ENCODE measurements around the gene PARPBP. TPM values are rescaled to one million over a fixed set of nuclear protein-coding genes. Genes with fewer than 3 reads are reported as not detected.
"Not testable (repeated sequence)": the region's sequence is repeated elsewhere in the genome, so short reads cannot be mapped to it uniquely, and the experiment has no call there.

The PARPBP gene
- total RNA-seq, 2 experiments from 2014 or later = 21.9 to 24.3 TPM

DNA sequence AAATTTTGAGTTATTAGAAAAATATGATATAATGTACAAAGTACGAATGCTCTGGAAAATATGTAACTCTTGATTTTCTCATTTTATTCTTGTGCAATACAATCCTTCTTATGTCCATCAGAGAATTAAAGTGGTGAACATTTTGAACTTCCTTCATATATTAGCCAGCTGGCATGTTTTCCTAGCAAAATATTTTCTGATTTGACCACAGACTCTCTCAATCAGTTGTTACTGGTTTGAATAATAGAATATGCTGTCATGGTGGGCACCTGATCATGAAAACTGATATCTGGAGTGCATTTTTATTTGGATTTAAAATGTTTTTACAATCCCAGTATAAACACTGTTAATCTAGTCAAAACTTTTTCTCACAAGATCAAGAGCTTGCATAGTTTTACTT lies 24.2 kb downstream of the PARPBP start:
- ChIA-PET POLR2A (no interaction called here), CTCF (no interaction called here)

DNA sequence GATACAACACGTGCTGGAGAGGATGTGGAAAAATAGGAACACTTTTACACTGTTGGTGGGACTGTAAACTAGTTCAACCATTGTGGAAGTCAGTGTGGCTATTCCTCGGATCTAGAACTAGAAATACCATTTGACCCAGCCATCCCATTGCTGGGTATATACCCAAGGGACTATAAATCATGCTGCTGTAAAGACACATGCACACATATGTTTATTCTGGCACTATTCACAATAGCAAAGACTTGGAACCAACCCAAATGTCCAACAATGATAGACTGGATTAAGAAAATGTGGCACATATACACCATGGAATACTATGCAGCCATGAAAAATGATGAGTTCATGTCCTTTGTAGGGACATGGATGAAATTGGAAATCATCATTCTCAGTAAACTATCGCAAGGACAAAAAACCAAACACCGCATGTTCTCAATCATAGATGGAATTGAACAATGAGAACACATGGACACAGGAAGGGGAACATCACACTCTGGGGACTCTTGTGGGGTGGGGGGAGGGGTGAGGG lies 27.1 kb downstream of the PARPBP start:
- CTCF ChIA-PET, POLR2A ChIA-PET: not testable (repeated sequence)

DNA sequence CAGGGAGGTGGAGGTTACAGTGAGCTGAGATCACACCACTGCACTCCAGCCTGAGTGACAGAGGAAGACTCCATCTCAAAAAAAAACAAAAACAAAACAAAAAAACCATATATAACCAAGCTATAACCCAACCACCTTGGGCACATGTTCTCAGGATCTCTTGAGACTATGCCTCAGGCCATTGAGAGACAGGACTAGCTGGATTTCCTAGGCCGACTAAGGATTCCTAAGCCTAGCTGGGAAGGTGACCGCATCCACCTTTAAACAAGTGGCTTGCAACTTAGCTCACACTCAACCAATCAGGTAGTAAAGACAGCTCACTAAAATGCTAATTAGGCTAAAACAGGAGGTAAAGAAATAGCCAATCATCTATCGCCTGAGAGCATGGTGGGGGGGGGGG lies 35.2 kb downstream of the PARPBP start:
- POLR2A ChIA-PET = not testable (repeated sequence)

DNA sequence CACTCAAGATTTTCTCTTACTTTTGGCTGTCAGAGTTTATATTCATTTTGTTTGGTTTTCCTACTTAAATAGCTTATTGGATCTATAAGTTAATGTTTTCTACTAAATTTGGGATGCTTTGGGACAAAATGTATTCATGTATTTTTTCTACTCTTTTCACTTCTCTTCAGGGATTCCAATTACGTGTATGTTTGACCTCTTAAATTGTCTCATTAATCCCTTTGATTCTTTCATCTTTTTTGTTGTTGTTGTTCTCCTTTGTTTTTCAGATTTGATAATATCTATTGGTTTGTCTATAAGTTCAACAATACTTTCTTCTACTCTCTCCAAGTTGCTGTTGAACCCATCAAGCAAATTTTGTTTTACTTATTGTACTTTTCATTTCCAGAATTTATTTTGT lies 43.4 kb downstream of the PARPBP start:
- CTCF ChIA-PET = interaction anchor here (0.5 kb wide), 1 partner anchor 27 kb away, joined by 3 read pairs; no protein-coding TSS in a partner anchor
- POLR2A ChIA-PET = no interaction called here

More for the DNA sequence above, 35.2 kb downstream of the PARPBP start:
- CTCF ChIA-PET = not testable (repeated sequence)

DNA sequence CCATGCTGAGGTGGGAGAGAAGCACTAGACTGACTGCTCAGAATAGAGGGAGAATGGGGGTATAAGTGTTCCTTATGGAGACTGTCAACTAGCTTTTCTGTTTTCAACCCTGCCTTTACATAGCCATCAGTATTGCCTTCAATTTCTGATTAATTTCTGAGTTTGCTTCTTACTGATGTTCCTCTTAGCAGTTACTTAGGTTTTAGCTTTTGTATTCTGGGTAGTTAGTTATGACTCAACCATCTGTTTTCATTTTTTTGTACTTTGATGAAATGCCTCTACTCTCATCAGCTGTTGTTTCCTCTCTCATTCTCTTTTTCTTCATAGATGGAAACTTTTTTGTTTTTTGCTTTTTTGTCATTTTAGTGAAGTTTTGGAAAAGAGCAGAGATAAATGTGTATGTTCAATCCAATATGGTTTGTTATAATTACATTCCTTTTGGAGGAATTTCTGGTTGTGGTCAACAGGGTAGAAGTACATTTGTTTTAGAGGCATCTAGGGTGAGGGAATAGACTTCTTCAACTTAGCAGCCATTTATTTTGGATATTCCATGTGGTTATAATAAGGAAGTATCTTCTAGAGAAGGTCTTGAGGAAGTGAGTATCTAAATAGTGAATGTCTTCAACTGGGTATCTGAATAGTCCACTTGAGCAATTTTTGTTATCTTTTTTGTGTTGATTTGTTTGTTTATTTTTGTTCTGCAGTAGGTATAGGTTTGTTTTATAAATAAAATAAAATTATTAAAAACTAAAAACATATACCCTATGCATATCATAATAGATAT lies 48.0 kb downstream of the PARPBP start:
- ChIA-PET POLR2A (no interaction called here), CTCF (no interaction called here)

DNA sequence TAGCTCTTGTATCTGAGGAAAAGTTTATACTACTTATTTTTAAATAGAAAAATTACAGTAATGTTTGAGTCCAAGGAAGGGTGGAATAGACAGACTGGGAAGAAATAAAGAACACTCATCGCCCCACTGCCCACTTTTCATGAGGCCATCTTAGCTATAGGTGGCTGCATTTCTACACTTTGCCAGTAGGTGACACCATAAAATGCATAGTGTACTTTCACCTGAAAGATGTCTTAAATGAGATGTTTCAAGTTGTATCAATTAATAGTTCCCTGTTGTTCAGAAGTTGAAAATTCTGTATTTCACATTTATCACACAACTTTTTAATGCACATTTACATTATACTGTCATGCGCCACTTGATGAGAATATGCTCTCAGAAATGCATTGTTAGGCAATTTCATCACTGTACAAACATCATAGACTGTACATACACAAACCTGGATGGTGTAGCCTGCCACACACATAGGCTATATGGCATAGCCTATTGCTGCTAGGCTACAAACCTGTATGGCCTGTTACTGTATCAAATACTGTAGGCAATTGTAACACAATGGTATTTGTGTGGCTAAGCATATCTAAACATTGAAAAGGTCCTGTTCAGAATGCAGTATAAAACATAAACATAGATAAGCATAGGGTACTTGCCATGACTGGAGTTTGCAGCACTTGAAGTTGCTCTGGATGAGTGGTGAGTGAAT lies 50.1 kb downstream of the PARPBP start:
- POLR2A ChIA-PET = interaction anchor here (0.7 kb wide), 1 partner anchor 163 kb away, joined by 3 read pairs; no protein-coding TSS in a partner anchor
- CTCF ChIA-PET = interaction anchor here (0.8 to 1.7 kb wide), 3 partner anchors 312 to 374 kb away, joined by 3 to 4 read pairs (median 3); no protein-coding TSS in a partner anchor

DNA sequence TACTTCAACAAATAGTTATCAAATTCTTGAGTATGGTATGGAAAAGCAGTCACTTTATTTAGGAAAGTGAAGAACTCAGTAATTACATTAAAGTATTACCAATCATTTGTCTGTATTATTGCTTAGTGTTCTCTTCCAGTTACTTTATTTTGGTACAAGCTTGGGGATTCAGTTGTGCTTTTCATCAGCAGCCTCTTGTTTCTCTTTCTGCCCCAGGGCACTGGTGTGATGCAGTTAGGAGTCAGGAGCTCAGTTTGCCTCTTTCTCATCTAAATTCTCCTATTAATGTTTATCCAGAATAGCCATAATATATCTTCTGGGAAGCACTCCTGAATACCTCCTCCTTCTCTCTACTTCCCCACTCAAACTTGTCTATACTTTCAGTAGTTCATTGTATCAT lies 52.0 kb downstream of the PARPBP start:
- ChIA-PET POLR2A (no interaction called here), CTCF (no interaction called here)

DNA sequence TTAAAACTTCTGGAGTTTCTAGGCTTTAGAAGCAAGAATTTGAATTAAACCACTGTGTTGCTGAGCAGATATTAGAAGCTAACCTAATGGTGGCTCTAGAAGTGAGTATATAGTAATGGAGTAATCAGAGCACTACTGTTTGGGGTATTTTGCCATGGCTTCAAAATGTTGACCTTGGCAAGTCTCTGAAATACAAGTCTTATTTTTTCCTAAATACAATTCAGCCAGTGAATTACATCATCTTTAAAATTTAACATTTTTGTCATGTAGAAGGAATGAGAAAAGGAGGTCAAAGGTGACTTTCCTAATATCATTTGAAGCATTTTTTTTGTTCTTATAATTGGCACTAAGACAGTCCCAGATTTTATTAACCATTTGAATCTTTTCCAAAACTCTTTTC lies 52.5 kb downstream of the PARPBP start:
- CTCF ChIA-PET = no interaction called here
- POLR2A ChIA-PET = no interaction called here

DNA sequence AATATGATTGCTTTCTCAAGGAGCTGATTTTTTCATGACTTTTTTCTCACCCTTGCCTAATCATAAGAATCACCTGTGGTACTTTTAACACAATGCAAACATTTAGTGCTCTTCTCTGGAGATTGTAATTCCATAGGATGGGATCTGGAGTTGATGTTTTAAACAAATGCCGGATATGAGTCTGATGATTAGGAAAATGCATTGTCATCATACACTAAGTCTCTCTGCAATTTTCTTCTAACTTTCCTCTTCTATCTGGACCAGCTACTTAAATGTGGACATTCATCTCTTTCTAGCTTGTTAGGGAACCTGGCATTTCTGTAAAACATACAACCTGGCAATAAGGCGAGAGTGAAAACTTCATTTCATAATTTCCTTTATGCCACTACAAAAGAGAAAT lies 54.1 kb downstream of the PARPBP start:
- POLR2A ChIA-PET = no interaction called here
- CTCF ChIA-PET = no interaction called here

DNA sequence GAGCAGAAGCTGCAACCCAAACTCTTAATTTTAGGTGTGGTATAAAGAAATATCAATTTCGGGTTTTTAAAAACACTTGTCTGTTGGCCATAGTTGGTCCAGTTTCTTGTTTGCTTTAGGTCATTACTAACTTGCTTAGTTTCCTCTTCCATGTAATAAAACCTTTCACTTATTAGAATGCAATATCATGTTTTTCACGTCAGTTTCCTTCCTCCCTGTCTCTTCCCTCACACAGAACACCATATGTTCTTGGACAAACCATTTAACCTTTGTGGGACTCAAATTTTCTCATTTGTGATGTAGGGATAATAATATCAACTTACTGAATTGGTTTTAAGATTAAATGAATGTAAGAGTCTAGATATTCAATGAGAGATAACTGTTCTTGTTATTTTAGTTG lies 54.8 kb downstream of the PARPBP start:
- ChIA-PET CTCF (no interaction called here), POLR2A (no interaction called here)

DNA sequence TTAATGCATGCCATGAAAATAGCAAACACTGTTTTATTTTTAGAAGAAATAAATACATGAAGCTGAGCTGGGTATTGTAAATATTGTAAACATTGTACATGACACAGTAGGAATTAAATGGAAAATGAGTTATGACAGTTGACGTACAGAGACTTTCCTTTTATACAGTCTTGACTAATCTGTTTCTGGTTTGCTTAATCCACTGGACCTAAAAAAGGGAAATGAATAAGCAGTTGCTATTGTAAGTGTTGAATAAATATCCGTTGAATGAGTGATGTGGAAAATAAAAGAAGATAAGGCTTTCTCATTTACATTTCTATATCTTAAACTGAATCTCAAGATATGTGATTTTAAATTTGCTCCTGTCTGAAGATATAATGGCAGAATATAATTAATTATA lies 62.7 kb downstream of the PARPBP start:
- POLR2A ChIA-PET = no interaction called here

DNA sequence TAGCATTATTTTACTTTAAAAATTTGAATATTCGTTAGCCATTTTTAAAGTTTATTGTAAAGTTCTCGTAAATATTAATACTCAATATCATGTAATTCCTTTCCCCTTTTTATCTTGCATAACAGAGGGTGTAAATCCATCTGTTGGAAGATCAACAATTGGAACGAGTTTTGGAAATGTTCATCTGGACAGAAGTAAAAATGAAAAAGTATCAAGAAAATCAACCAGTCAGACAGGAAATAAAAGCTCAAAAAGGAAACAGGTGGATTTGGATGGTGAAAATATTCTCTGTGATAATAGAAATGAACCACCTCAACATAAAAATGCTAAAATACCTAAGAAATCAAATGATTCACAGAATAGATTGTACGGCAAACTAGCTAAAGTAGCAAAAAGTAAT lies 75.8 kb downstream of the PARPBP start:
- CTCF ChIA-PET = no interaction called here

More for the DNA sequence above, 62.7 kb downstream of the PARPBP start:
- CTCF ChIA-PET = no interaction called here

DNA sequence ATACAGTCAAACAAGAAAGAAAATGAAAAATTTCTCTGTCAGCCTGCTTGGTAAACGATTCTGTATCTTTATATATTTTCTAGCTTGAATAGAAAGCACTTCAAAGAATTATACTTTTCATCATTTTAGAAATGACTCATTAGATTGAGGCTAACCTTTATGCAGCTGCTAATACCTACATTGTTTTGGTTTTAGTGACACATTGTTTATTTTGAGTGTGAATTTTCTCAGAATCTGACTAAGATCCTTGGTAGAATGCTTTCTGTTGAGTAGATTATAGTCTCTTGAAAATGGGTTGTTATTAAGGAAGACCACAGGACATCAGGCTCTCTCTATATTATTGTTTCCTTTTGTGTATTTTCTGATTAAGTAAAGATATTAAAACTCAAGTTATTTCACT lies 77.8 kb downstream of the PARPBP start, which contains the start of gene PMCH:
Gene PMCH, minus strand, starts transcription at position 45 of the 400 bp plus-strand sequence. CDS start 63 bp downstream, outside the sequence.
- CTCF ChIA-PET = no interaction called here

More for the DNA sequence above, 75.8 kb downstream of the PARPBP start:
- POLR2A ChIA-PET = no interaction called here

DNA sequence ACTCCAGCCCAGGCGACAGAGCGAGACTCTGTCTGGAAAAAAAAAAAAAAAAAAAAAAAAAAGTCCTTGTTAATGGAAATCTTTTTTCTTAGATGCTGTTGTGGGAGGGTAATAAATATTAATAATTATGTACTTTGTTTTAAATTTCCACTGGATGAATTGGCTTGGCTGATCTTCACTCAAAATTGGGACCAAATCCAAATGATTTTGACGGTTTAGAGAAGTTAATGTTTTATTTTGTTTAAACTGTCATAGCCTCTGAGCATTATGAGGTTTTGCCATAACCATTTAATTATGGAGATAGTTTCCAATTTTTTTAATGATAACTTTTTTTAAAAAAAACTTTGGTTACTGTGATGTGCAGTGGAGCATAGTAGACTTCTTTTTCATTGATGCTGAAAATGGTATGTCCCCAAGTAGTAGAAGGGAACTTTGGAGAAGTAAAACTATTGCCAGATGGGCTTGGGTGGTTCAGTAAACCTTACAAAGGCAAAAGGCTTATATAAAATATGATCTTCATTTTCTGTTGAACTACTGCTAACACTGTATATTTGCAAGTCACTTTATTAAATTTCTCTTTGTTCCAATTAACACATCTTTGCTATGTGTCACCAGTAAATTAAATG lies 81.6 kb downstream of the PARPBP start:
- ChIA-PET POLR2A (no interaction called here), CTCF (no interaction called here)

More for the DNA sequence above, 77.8 kb downstream of the PARPBP start, which contains the start of gene PMCH:
- POLR2A ChIA-PET = no interaction called here

DNA sequence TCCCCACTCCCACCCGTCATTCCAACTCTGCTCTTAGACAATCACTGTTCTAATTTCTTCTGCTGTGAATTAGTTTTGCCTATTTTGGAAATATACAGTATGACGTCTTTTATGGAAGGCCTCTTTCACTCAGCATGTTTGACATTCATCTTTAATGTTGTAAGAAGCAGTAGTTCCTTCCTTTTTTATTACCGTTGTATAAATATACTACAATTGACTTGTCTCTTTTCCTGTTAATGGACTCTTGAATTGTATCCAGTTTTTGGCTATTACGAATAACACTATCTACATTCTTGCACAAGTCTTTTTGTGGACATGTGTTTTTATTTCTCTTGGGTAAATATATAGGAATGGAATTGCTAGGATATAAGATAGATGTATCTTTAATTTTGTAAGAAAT lies 82.6 kb downstream of the PARPBP start:
- POLR2A ChIA-PET = no interaction called here
- CTCF ChIA-PET = no interaction called here

DNA sequence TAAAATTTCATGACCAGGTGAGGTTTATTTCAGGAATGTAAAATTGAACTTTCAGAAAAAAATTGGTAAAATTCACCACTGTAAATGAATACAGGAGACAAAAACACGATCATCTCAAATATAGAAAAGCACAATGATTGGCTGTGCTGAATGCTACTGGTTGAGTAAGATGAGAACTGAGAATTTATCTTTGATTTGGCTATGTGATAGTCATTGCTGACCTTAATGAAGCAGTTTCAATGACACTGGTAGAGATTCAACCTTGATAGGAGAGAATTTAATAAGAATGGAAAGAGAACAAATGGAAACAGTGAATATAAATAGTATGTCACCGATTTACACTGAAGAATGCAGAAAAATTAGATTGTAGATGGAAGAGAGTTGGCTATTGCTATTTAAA lies 84.0 kb downstream of the PARPBP start:
- POLR2A ChIA-PET = no interaction called here
- CTCF ChIA-PET = no interaction called here

DNA sequence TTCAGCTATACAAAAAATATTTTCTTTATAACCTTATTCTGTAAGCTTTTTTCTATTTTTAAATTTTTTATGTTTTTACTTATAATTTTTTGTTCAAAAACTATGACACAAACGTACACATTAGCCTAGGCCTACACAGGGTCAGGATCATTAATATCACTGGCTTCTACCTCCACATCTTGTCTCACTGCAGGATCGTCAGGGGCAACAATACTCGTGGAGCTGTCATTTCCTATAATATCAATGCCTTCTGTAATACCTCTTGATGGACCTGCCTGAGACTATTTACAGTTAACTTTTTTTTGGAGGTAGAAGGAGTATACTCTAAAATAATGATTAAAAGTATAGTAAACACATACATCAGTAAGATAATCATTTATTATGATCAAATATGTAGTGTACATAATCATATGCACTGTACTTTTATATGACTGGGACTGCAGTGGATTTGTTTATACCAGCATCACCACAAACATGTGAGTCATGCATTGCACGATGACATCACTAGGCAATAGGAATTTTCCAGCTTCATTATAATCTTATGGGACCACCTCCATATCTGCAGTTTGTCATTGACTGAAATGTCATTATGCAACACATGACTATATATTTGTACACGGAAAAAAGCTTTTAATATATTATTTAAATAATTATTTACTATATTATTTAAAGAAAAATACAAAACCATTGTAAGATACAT lies 96.2 kb downstream of the PARPBP start:
- POLR2A ChIA-PET = no interaction called here
- CTCF ChIA-PET = no interaction called here

DNA sequence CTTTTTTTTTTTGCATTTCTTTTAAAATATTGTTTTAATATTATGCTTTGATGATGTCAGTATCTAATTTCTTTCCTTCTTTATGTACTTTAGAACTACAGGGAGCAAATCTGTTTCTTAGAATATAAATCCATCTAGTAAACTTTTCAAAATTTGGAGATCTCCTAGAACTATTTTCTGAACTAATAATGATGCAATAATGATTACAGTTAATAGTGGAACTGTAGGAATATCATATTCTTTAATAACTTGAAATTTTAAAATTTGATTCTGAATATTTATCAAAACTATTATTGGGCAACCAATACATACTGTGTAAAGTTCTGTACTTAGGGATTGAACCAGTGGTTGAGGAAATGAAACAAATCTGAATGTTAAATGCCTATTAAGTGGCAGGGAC lies 100.8 kb downstream of the PARPBP start:
- ChIA-PET POLR2A (no interaction called here), CTCF (no interaction called here)

DNA sequence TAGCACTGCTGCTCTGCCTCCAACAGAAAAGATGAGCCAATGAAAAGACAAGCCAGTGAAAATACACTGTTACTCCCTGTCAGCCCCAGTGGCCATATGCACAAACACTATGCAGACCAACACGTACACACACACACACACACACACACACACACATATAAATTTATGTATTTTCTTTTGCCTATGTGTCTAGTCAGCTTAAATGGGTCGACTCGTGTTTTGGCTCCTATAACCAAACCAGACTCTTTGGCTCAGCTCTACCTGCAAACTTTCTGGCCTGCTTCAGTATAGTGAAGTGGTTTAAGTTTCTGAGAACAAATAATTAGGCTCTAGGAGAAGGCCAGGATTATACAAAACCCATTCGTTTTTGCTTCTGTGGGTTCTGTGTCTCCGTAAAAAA lies 108.0 kb downstream of the PARPBP start:
- ChIA-PET POLR2A (no interaction called here), CTCF (no interaction called here)

DNA sequence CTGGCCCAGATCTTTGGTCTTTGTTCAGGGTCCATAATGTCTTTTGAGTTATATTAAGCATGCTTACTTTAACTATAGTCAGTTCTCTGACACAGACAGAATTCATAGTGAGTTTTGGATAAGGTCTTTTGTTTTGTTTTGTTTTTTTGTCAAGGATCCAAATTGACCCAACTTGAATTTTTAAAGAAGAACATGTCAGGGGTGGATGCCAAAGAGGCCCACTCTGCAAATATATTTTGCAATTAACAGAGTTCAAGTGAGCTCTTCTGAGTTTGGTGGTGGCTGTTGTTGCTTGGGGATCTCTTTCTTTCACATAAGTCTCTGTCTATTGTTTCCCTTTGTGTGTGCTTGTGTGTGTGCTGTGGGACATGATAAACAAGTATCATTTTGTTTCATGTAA lies 112.1 kb downstream of the PARPBP start:
- ChIA-PET CTCF (no interaction called here), POLR2A (no interaction called here)

Data from activated CD8-positive, alpha-beta memory T cell treated with anti-CD3 and anti-CD28 coated beads for 36 hours (primary cell).